ENCODE data around the gene METTL9. TPM values are rescaled to one million over a fixed set of nuclear protein-coding genes. Genes with fewer than 3 reads are reported as not detected.

The METTL9 gene
- total and polyA plus RNA-seq, 2 of the 13 experiments (the other 11 are each of a cell fraction or from before 2014, with no cell fraction given) = 123 to 204 TPM

DNA sequence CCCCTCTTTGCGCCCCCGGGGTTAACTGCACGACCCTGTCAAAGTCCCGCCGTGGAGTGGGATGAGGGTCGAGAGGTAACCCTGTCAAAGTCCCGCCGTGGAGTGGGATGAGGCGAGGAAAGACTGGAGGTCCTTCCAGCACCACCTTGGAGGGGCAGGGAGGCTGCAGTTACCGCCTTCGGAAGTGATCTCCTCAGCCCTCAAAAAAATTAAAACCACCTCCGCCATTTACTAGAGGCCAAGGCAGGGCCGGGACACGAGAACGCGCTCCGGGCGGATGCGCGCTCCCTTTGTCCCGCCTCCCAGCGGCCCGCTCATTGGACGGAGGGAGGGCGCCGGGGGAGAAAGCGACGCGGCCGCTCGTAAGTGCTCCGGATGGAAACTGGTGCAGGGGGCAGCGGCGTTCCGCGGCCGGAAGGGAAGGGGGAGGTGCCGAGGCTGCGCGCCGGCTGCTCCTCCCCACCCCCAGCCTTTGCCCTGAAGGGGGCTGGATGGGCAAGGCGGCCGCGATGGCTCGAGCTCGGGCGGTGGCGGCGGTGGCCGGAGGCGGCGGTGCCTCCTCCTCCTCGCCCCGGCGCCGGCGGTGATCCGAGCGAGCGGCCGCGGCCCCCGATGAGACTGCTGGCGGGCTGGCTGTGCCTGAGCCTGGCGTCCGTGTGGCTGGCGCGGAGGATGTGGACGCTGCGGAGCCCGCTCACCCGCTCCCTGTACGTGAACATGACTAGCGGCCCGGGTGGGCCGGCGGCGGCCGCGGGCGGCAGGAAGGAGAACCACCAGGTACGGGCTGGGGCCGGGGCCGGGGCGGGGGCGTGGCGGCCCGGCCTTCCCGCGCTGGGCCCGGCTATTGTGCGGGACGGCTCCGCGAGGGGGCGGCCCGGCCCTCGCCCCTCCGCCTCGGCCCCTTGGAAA, at the start of gene METTL9 (continued):
- TF ChIP-seq ZNF781 (CRISPR knock-in tag; IDR thresholded peaks at IDR 0.05; ENCODE audit: borderline replicate concordance, not compliant biosample characterization) (no peak), ZSCAN25 (CRISPR knock-in tag; IDR thresholded peaks at IDR 0.05) (peak; percentile 92; the same call in 1 of the 2 replicates), ZNF777 (CRISPR knock-in tag; IDR thresholded peaks at IDR 0.05) (peak; percentile 50), ZSCAN9 (CRISPR knock-in tag; IDR thresholded peaks at IDR 0.05; ENCODE audit: borderline replicate concordance) (peak; percentile 95), DNMT3B (CRISPR knock-in tag; conservative IDR thresholded peaks at IDR 0.05) (peak; percentile 56; the same call in 1 of the 2 replicates), ZFP36 (IDR thresholded peaks at IDR 0.05; ENCODE audit: borderline replicate concordance, low read depth, low read length, partially characterized antibody) (no peak), SYNCRIP (IDR thresholded peaks at IDR 0.05; ENCODE audit: insufficient read depth, low read depth, low read length) (no peak), RBFOX2 (IDR thresholded peaks at IDR 0.05; ENCODE audit: low read depth, low read length) (peak; percentile 99), ZSCAN22 (CRISPR knock-in tag; IDR thresholded peaks at IDR 0.05) (peak; percentile 74; the same call in 1 of the 2 replicates), SNAPC2 (CRISPR knock-in tag; IDR thresholded peaks at IDR 0.05) (peak; percentile 96), BORCS8-MEF2B (CRISPR knock-in tag; IDR thresholded peaks at IDR 0.05) (peak; percentile 98), ZNF33B (CRISPR knock-in tag; IDR thresholded peaks at IDR 0.05) (peak; percentile 91), ZNF234 (CRISPR knock-in tag; conservative IDR thresholded peaks at IDR 0.05) (no peak), SP1 (IDR thresholded peaks at IDR 0.05) (no peak), SP1 (CRISPR knock-in tag; IDR thresholded peaks at IDR 0.05) (peak; percentile 99), NR2C2 (CRISPR knock-in tag; IDR thresholded peaks at IDR 0.05; ENCODE audit: borderline replicate concordance) (peak; percentile 98), ERF (CRISPR knock-in tag; IDR thresholded peaks at IDR 0.05) (peak; percentile 100), NFYC (CRISPR knock-in tag; IDR thresholded peaks at IDR 0.05) (peak; percentile 95), PPARG (CRISPR knock-in tag; conservative IDR thresholded peaks at IDR 0.05) (peak; percentile 92)
- TF ChIP-seq, protein P1, sequence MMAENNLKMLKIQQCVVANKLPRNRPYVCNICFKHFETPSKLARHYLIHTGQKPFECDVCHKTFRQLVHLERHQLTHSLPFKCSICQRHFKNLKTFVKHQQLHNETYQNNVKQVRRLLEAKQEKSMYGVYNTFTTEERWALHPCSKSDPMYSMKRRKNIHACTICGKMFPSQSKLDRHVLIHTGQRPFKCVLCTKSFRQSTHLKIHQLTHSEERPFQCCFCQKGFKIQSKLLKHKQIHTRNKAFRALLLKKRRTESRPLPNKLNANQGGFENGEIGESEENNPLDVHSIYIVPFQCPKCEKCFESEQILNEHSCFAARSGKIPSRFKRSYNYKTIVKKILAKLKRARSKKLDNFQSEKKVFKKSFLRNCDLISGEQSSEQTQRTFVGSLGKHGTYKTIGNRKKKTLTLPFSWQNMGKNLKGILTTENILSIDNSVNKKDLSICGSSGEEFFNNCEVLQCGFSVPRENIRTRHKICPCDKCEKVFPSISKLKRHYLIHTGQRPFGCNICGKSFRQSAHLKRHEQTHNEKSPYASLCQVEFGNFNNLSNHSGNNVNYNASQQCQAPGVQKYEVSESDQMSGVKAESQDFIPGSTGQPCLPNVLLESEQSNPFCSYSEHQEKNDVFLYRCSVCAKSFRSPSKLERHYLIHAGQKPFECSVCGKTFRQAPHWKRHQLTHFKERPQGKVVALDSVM (CRISPR knock-in tag; IDR thresholded peaks at IDR 0.05) = peak; percentile 91
- TF ChIP-seq, protein P2, sequence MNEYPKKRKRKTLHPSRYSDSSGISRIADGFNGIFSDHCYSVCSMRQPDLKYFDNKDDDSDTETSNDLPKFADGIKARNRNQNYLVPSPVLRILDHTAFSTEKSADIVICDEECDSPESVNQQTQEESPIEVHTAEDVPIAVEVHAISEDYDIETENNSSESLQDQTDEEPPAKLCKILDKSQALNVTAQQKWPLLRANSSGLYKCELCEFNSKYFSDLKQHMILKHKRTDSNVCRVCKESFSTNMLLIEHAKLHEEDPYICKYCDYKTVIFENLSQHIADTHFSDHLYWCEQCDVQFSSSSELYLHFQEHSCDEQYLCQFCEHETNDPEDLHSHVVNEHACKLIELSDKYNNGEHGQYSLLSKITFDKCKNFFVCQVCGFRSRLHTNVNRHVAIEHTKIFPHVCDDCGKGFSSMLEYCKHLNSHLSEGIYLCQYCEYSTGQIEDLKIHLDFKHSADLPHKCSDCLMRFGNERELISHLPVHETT (CRISPR knock-in tag; conservative IDR thresholded peaks at IDR 0.05) = peak; percentile 98
- TF ChIP-seq, protein P3, sequence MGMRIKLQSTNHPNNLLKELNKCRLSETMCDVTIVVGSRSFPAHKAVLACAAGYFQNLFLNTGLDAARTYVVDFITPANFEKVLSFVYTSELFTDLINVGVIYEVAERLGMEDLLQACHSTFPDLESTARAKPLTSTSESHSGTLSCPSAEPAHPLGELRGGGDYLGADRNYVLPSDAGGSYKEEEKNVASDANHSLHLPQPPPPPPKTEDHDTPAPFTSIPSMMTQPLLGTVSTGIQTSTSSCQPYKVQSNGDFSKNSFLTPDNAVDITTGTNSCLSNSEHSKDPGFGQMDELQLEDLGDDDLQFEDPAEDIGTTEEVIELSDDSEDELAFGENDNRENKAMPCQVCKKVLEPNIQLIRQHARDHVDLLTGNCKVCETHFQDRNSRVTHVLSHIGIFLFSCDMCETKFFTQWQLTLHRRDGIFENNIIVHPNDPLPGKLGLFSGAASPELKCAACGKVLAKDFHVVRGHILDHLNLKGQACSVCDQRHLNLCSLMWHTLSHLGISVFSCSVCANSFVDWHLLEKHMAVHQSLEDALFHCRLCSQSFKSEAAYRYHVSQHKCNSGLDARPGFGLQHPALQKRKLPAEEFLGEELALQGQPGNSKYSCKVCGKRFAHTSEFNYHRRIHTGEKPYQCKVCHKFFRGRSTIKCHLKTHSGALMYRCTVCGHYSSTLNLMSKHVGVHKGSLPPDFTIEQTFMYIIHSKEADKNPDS (CRISPR knock-in tag; IDR thresholded peaks at IDR 0.05) = peak; percentile 58; the same call in 1 of the 2 replicates
- TF ChIP-seq, protein P4, sequence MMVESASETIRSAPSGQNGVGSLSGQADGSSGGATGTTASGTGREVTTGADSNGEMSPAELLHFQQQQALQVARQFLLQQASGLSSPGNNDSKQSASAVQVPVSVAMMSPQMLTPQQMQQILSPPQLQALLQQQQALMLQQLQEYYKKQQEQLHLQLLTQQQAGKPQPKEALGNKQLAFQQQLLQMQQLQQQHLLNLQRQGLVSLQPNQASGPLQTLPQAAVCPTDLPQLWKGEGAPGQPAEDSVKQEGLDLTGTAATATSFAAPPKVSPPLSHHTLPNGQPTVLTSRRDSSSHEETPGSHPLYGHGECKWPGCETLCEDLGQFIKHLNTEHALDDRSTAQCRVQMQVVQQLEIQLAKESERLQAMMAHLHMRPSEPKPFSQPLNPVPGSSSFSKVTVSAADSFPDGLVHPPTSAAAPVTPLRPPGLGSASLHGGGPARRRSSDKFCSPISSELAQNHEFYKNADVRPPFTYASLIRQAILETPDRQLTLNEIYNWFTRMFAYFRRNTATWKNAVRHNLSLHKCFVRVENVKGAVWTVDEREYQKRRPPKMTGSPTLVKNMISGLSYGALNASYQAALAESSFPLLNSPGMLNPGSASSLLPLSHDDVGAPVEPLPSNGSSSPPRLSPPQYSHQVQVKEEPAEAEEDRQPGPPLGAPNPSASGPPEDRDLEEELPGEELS (CRISPR knock-in tag; IDR thresholded peaks at IDR 0.05) = peak; percentile 86

Measured in HepG2 (cell line).